IPS DF 4.7 (cell line): ENCODE measurements around the gene TRIM5.
"Not testable (repeated sequence)": the region's sequence is repeated elsewhere in the genome, so short reads cannot be mapped to it uniquely, and the experiment has no call there.

ENCODE experiments used
- DNase-seq: peaks from one replicate; pipeline ENCODE4 v3.0.0-alpha.2; 2013; ENCODE audit warnings: low spot score; ENCODE audit errors: extremely low read depth

The TRIM5 gene

GRCh38 chr11:5689551-5689983, 4.7 kb upstream of the TRIM5 start, which contains the start of gene TRIM22:
TSS of gene TRIM22 (plus strand) at chr11:5689790. CDS start at chr11:5696233, 6,443 bp downstream.
- peak; percentile 28 for DNase-seq

- no peak for DNase-seq
These were observed 3.6 kb upstream of the TRIM5 start for GRCh38 chr11:5688482-5688881.

- no peak for DNase-seq
These were observed 1.6 kb upstream of the TRIM5 start for GRCh38 chr11:5686426-5686825.

GRCh38 chr11:5684036-5684645, 733 bp downstream of the TRIM5 start:
- DNase-seq: no peak

- not testable (repeated sequence) for DNase-seq
These were observed 1.3 kb downstream of the TRIM5 start for GRCh38 chr11:5683620-5684019.

GRCh38 chr11:5682890-5683441, 1.9 kb downstream of the TRIM5 start:
- not testable (repeated sequence) for DNase-seq

- DNase-seq: no peak
These were observed 5.1 kb downstream of the TRIM5 start for GRCh38 chr11:5679811-5680210.

GRCh38 chr11:5674391-5674790, 10.5 kb downstream of the TRIM5 start:
- DNase-seq: no peak

- DNase-seq: no peak
These were observed 13.0 kb downstream of the TRIM5 start for GRCh38 chr11:5671831-5672230.

- no peak for DNase-seq
These were observed 18.5 kb downstream of the TRIM5 start for GRCh38 chr11:5666402-5666793.

- no peak for DNase-seq
These were observed 19.0 kb downstream of the TRIM5 start for GRCh38 chr11:5665746-5666401.

- no peak for DNase-seq
These were observed 19.8 kb downstream of the TRIM5 start for GRCh38 chr11:5665051-5665570.

- DNase-seq: no peak
These were observed 21.4 kb downstream of the TRIM5 start for GRCh38 chr11:5663511-5663910.

GRCh38 chr11:5658318-5658717, 26.6 kb downstream of the TRIM5 start:
- DNase-seq: no peak

GRCh38 chr11:5656956-5657355, 27.9 kb downstream of the TRIM5 start:
- DNase-seq: not testable (repeated sequence)

- no peak for DNase-seq
These were observed 29.4 kb downstream of the TRIM5 start for GRCh38 chr11:5655474-5655873.

GRCh38 chr11:5646139-5646538, 38.7 kb downstream of the TRIM5 start:
- no peak for DNase-seq

- DNase-seq: no peak
These were observed 41.3 kb downstream of the TRIM5 start for GRCh38 chr11:5643585-5643984.

GRCh38 chr11:5639953-5640352, 44.9 kb downstream of the TRIM5 start:
- no peak for DNase-seq

- no peak for DNase-seq
These were observed 52.8 kb downstream of the TRIM5 start for GRCh38 chr11:5631969-5632635.

- no peak for DNase-seq
These were observed 53.5 kb downstream of the TRIM5 start for GRCh38 chr11:5631417-5631816.

- no peak for DNase-seq
These were observed 58.7 kb downstream of the TRIM5 start for GRCh38 chr11:5626196-5626595.
